ENCODE measurements around the gene IQSEC1. TPM values are rescaled to one million over a fixed set of nuclear protein-coding genes. Genes with fewer than 3 reads are reported as not detected.

IQSEC1 gene
- total RNA-seq, 1 donor from 2014 or later: 34.2 TPM

DNA sequence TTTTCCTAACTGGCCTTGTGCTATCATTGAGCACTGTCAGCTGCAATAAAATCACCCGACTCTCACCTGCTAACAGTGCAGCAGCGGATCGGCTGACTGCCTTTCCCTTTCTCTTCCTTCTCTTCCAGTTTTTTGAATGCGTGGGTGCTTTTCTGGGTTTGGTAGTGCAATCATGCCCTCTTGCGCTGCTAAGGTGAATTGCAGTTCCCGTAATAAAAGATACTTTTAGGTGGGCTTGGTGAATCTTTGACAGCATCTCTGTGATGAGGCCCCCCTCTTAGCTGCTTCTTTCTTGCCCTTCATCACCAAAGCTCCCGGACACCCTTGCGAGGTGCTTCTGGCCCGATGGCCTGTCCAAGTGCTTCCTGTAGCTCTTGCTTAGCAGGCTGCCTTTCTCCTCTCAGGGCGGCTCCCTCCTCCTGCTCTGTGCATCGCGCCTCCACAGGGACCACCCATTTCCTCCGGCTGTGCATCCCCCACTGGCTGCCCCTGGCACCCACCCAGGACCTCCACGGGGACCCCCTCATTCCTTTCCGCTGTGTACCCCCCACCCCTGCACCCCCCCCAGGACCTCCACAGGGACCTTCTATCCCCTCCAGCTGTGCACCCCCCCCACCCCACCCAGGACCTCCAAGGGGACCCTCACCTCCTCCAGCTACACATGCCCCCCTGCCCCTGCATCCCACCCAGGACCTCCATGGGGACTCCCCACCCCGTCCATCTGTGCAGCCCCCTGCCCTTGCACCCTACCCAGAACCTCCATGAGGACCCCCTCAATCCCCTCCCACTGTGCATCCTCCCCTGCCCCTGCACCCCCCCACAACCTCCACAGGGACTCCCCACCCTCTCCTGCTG, 181.0 kb downstream of the IQSEC1 start:
- TF ChIP-seq CTCF (IDR thresholded peaks at IDR 0.05; ENCODE audit: unreplicated experiment): peak; percentile 87
- Mint-ChIP-seq H3K27ac (no peak overlapping the region), H3K36me3 (ENCODE audit: insufficient read depth) (no peaks in the 10 kb centered on the region), H3K9me3 (ENCODE audit: low read depth) (no peaks in the 10 kb centered on the region), H3K4me1 (ENCODE audit: low read depth) (no peaks in the 10 kb centered on the region), H3K27me3 (peaks cover 30% of the 10 kb centered on the region), H3K4me3 (ENCODE audit: low read depth) (no peak overlapping the region)
- peak; percentile 28 for DNase-seq (ENCODE audit: low spot score, unreplicated experiment)

- TF ChIP-seq CTCF (IDR thresholded peaks at IDR 0.05; ENCODE audit: unreplicated experiment): no peak
- DNase-seq (ENCODE audit: low spot score, unreplicated experiment): no peak
- Mint-ChIP-seq H3K27me3 (peaks cover 37% of the 10 kb centered on the region), H3K9me3 (ENCODE audit: low read depth) (no peaks in the 10 kb centered on the region), H3K4me1 (ENCODE audit: low read depth) (no peaks in the 10 kb centered on the region), H3K36me3 (ENCODE audit: insufficient read depth) (no peaks in the 10 kb centered on the region), H3K27ac (no peak overlapping the region), H3K4me3 (ENCODE audit: low read depth) (no peak overlapping the region)
These were observed 181.7 kb downstream of the IQSEC1 start for GRCh38 chr3:12891391-12891984.

DNA sequence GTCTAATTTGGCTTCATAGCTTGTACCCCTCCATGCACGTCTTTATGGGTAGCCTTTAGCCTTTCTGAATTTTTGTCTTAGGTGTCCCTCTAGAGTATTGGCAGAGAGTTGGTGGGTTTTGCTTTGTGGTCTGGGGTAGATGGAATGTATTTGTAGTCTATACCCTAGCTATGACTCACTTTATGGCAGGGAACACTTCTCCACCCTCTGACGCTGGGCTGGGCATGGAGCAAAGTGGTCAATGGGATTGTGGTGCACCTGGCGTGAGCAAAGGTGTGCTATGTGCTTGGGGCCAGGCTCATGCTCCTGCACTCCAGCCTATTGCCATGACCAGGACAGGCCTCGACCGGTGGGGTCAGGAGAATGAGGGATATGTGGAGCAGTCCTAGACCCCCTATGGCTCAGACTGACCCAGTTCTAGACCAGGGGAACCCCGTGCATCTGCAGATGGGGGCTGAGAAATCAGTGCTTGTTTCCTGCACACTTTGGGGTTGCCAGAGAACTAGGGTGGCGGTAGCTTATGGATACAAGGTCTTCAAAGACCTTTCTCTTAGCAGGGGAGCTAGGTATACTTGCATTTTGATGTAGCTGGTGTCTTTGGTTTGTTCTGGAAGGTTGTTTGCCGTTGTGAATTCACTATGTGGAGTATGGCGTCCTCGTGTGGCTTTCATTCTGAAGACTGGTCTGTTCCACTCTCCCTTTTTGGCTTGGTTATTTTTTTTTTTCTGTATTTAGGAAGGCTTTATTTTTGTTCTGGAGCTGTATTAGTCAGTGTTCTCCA, 182.4 kb downstream of the IQSEC1 start:
- Mint-ChIP-seq H3K9me3 (ENCODE audit: low read depth) (no peaks in the 10 kb centered on the region), H3K4me3 (ENCODE audit: low read depth) (no peak overlapping the region), H3K4me1 (ENCODE audit: low read depth) (no peaks in the 10 kb centered on the region), H3K36me3 (ENCODE audit: insufficient read depth) (no peaks in the 10 kb centered on the region), H3K27me3 (peaks cover 44% of the 10 kb centered on the region), H3K27ac (no peak overlapping the region)
- no peak for TF ChIP-seq CTCF (IDR thresholded peaks at IDR 0.05; ENCODE audit: unreplicated experiment)
- no peak for DNase-seq (ENCODE audit: low spot score, unreplicated experiment)

DNA sequence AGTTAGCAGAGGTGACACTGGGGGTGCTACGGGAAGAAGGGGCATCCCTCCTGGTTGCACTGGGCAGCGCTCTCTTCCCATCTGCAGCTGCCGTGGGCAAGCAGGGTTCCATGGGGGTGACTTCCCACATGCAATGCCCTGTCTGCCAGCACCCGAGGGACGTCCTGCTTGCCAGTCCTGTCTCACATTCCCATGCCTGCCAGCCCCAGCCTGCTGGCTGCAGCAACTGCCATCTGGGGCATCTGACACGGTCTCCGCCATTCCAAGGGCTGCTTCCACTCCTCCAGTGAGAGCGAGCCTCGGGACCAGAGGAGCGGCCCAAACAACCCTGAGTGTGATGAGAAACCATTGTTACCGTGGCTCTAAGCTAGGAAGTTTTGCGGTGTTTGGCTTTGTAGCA, 186.5 kb downstream of the IQSEC1 start:
- no peaks in the 10 kb centered on the region for H3K4me1 Mint-ChIP-seq (ENCODE audit: low read depth)

More for the DNA sequence above, 186.5 kb downstream of the IQSEC1 start:
- no peak for DNase-seq (ENCODE audit: low spot score, unreplicated experiment)
- Mint-ChIP-seq H3K4me3 (ENCODE audit: low read depth) (no peak overlapping the region), H3K27ac (no peak overlapping the region), H3K9me3 (ENCODE audit: low read depth) (no peaks in the 10 kb centered on the region), H3K36me3 (ENCODE audit: insufficient read depth) (no peaks in the 10 kb centered on the region), H3K27me3 (peaks cover 43% of the 10 kb centered on the region)
- no peak for TF ChIP-seq CTCF (IDR thresholded peaks at IDR 0.05; ENCODE audit: unreplicated experiment)
